Esophagus squamous epithelium (tissue), 4 donors: Measurements from ENCODE around the gene ADGRG7.

ENCODE experiments used
- CTCF ChIP-seq, 6 experiments: fragments of 450-650 bp in 4 of 6; fragments of 200-600 bp in 2 of 6; sonication (generic) in 2 of 6; IDR thresholded peaks; one replicate each; pipeline ENCODE4 v1.5.1; 2016 to 2019; ENCODE audit warnings: antibody characterized with exemption in 6 of 6, mild to moderate bottlenecking in 4 of 6, moderate library complexity in 4 of 6
- POLR2A ChIP-seq, 4 donors: fragments of 450-650 bp; IDR thresholded peaks; one replicate each; pipeline ENCODE4 v1.6.1; 2017; ENCODE audit warnings: antibody characterized with exemption in 4 of 4, mild to moderate bottlenecking in 4 of 4, moderate library complexity in 3 of 4

- TF ChIP-seq POLR2A (IDR thresholded peaks at IDR 0.05) (no peak), CTCF (IDR thresholded peaks at IDR 0.05) (no peak)
Observed at GRCh38 chr3:100640633-100641032, 31.2 kb downstream of the ADGRG7 start.
